Measurements from ENCODE around the gene MTCH2.

Gene MTCH2

GRCh38 chr11:47589584-47589976 lies 52.8 kb downstream of the MTCH2 start:
- Mint-ChIP-seq H3K4me1 (peaks cover 11% of the 10 kb centered on the region), H3K4me3 (no peak overlapping the region), H3K9me3 (no peaks in the 10 kb centered on the region), H3K27me3 (peaks cover 19% of the 10 kb centered on the region), H3K27ac (no peak overlapping the region), H3K36me3 (peaks cover 11% of the 10 kb centered on the region)
- peak; percentile 9 for ATAC-seq

DNA sequence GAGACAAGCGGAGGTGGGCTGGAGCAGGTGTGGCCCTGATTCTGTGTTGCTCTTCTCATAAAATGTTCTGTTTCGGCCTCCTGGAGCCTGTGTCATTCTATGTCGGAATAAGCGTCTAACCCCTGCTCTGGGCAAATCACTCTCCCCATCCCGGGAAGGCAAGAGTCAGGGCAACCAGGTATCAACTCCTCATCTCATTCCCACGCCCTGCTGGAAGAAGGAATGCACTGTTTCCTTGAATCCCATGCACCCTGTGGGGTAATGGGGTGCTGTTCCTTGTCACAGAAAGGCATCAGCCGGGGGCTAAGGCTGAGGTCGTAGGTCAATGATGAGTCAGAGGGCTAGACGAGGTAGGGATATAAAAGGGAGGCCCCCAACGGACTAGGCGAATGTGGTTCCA lies 53.2 kb downstream of the MTCH2 start:
- Mint-ChIP-seq H3K4me1 (peaks cover 11% of the 10 kb centered on the region), H3K4me3 (no peak overlapping the region), H3K9me3 (no peaks in the 10 kb centered on the region), H3K27ac (no peak overlapping the region), H3K36me3 (peaks cover 16% of the 10 kb centered on the region), H3K27me3 (peaks cover 14% of the 10 kb centered on the region)
- ATAC-seq = no peak

DNA sequence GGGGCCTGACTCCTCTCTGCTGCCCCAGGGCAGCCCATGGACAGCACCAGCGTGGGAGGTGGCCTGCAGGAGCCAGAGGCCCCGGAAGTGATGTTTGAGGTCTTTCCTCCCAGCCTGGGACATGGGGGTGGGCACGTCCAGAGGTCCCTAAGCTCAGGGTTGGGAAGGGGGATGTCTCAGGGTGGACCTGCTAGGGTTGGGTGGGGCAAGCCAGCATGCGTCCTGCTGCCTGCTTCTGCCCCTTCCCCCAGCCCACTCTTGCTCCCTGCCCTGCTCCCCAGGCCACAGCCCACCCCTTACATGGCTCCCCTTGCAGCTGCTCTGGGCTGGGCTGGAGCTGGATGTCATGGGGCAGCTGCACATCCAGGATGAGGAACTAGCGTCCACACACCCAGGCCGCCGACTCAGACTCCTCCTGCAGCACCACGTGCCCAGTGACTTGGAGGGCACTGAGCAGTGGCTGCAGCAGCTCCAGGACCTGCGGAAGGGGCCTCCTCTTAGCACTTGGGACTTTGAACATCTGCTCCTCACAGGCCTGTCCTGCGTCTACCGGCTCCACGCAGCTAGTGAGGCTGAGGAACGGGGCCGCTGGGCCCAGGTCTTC lies 54.5 kb downstream of the MTCH2 start:
- no peak overlapping the region for H3K27ac Mint-ChIP-seq
- peaks cover under 1% of the 10 kb centered on the region for H3K27me3 Mint-ChIP-seq
- peak; percentile 5 for ATAC-seq
- no peaks in the 10 kb centered on the region for H3K9me3 Mint-ChIP-seq
- H3K4me3 Mint-ChIP-seq = no peak overlapping the region
- H3K36me3 Mint-ChIP-seq = peaks cover 25% of the 10 kb centered on the region
- H3K4me1 Mint-ChIP-seq = no peaks in the 10 kb centered on the region

- Mint-ChIP-seq H3K4me1 (no peaks in the 10 kb centered on the region), H3K36me3 (peaks cover 29% of the 10 kb centered on the region), H3K27ac (no peak overlapping the region), H3K9me3 (no peaks in the 10 kb centered on the region), H3K4me3 (no peak overlapping the region), H3K27me3 (no peaks in the 10 kb centered on the region)
- ATAC-seq = no peak
Measured at GRCh38 chr11:47587039-47587716, 55.2 kb downstream of the MTCH2 start.

DNA sequence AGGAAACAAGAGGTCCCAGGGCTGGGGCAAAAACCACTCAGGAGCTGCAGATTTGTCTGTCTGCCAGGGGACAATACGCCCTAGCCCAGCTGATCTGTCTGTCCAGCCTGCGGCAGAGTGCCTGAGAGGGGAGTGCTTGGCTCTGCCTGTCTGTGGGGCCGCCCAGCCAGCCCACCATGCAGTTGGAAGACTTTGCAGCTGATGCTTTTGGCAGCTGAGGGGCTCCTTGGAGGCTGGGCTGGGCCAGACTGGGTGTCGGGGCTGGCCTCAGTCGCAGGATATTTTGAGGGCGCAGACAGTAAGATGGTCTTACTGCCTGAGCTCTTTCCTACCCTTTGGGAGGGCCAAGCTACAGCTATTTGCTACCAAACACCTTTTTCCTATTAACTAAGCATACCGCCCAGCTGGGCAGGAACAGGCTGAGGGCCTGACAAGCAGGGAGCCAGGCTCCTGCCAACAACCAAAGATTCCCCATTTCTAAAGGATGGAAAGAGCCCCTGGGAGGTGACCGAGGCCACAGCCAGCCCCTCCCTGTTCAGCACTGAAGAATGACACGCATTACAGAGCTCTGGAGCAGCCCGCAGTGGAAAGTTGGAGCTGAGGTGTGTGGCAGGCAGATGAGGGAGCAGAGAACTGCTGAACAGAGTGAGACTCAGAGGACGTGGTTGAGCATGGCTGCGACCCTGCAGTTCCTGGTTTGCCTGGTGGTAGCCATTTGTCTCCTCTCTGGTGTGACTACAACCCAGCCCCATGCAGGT lies 56.1 kb downstream of the MTCH2 start, which contains the start of gene FAM180B:
TSS of gene FAM180B (plus strand) at position 581 of the 758 bp plus-strand sequence. CDS start at position 672, 91 bp downstream.
- Mint-ChIP-seq H3K4me1 (no peaks in the 10 kb centered on the region), H3K27ac (no peak within 1 kb of the TSS), H3K36me3 (peaks cover 38% of the 10 kb centered on the region), H3K9me3 (no peaks in the 10 kb centered on the region), H3K27me3 (no peaks in the 10 kb centered on the region), H3K4me3 (no peak within 1 kb of the TSS)
- ATAC-seq = no peak

- H3K27ac Mint-ChIP-seq = no peak overlapping the region
- no peaks in the 10 kb centered on the region for H3K9me3 Mint-ChIP-seq
- no peaks in the 10 kb centered on the region for H3K27me3 Mint-ChIP-seq
- peaks cover 38% of the 10 kb centered on the region for H3K36me3 Mint-ChIP-seq
- no peak for ATAC-seq
- peaks cover 14% of the 10 kb centered on the region for H3K4me1 Mint-ChIP-seq
- H3K4me3 Mint-ChIP-seq = no peak overlapping the region
Measured at GRCh38 chr11:47583844-47584243, 58.5 kb downstream of the MTCH2 start.

- peaks cover 38% of the 10 kb centered on the region for H3K36me3 Mint-ChIP-seq
- peaks cover 34% of the 10 kb centered on the region for H3K4me1 Mint-ChIP-seq
- no peaks in the 10 kb centered on the region for H3K9me3 Mint-ChIP-seq
- peak within 1 kb of the TSS; percentile 99 for H3K4me3 Mint-ChIP-seq
- peak; percentile 96 for ATAC-seq
- peak within 1 kb of the TSS; percentile 94 for H3K27ac Mint-ChIP-seq
- H3K27me3 Mint-ChIP-seq = no peaks in the 10 kb centered on the region
Measured at GRCh38 chr11:47578524-47579494, 63.5 kb downstream of the MTCH2 start, which contains the start of the genes KBTBD4 and NDUFS3. Gene KBTBD4, minus strand, starts transcription at chr11:47578970. Its CDS starts 19 bp downstream, at chr11:47578951. Gene NDUFS3, plus strand, starts transcription at chr11:47579074. Its CDS starts 18 bp downstream, at chr11:47579092.

- no peak overlapping the region for H3K27ac Mint-ChIP-seq
- H3K4me1 Mint-ChIP-seq = peaks cover 34% of the 10 kb centered on the region
- H3K27me3 Mint-ChIP-seq = no peaks in the 10 kb centered on the region
- H3K9me3 Mint-ChIP-seq = no peaks in the 10 kb centered on the region
- peak overlapping the region; percentile 99 for H3K4me3 Mint-ChIP-seq
- H3K36me3 Mint-ChIP-seq = peaks cover 36% of the 10 kb centered on the region
- ATAC-seq = no peak
Measured at GRCh38 chr11:47577460-47578041, 64.8 kb downstream of the MTCH2 start.

DNA sequence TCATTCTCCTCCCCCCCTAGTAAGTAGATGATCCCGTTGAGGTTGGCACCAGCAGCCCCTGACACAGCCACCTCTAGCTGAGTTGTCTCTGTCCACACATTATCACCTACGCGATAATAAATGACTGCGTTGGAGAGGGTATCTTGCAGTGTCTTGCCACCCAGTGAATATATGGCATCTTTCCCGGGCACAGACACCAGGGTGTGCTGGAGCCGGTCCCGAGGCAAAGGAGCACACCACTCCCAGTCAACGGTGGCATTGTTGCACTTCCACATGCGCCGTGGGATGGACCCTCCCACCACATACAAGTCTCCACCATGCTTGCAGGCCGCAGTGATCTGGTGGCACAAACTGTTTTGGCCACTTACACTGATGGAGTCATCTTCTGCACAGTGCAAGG lies 69.0 kb downstream of the MTCH2 start:
- peaks cover 31% of the 10 kb centered on the region for H3K36me3 Mint-ChIP-seq
- no peaks in the 10 kb centered on the region for H3K27me3 Mint-ChIP-seq
- H3K4me3 Mint-ChIP-seq = no peak overlapping the region
- no peak for ATAC-seq
- H3K9me3 Mint-ChIP-seq = no peaks in the 10 kb centered on the region
- H3K4me1 Mint-ChIP-seq = peaks cover 20% of the 10 kb centered on the region
- no peak overlapping the region for H3K27ac Mint-ChIP-seq

- Mint-ChIP-seq H3K9me3 (no peaks in the 10 kb centered on the region), H3K27me3 (no peaks in the 10 kb centered on the region), H3K27ac (no peak overlapping the region), H3K4me3 (no peak overlapping the region), H3K4me1 (peaks cover 16% of the 10 kb centered on the region), H3K36me3 (peaks cover 31% of the 10 kb centered on the region)
- no peak for ATAC-seq
Measured at GRCh38 chr11:47572715-47573255, 69.6 kb downstream of the MTCH2 start.

DNA sequence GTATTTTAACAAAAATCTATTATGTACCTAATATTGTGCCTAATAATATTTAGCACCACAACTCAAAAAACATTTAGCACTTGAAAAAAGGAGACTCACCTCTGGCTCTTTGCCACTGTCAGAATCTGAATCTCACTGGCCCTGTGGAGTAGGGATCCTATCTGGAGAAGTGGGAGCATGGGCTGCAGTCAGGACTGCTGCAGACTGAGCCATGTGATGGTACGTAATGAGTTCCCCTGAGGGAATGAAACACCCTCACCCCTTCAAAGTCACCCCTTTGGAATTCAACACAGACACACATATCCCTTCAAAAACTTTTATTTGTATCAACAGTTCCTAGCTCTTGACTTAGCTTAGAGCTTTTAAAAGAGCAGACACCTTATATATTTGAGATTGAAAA lies 70.5 kb downstream of the MTCH2 start:
- H3K4me1 Mint-ChIP-seq = peaks cover 7% of the 10 kb centered on the region
- H3K4me3 Mint-ChIP-seq = no peak overlapping the region
- no peaks in the 10 kb centered on the region for H3K9me3 Mint-ChIP-seq
- H3K36me3 Mint-ChIP-seq = peaks cover 31% of the 10 kb centered on the region
- ATAC-seq = no peak
- no peaks in the 10 kb centered on the region for H3K27me3 Mint-ChIP-seq
- no peak overlapping the region for H3K27ac Mint-ChIP-seq

DNA sequence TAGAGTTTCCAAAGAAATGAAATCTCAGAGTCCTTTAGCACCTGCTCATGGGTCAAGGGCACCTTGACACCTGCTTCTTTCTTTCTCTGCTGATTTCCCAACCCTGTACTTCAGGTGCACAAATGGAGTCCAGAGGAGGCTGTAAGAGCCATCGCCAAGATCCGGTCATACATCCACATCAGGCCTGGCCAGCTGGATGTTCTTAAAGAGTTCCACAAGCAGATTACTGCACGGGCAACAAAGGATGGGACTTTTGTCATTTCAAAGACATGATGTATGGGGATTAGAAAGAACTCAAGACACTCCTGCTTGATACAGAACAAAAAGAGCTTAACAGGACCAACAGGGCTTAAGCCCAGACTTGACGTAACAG lies 71.0 kb downstream of the MTCH2 start:
- Mint-ChIP-seq H3K27ac (peak overlapping the region; percentile 11), H3K4me3 (no peak overlapping the region), H3K9me3 (no peaks in the 10 kb centered on the region), H3K4me1 (peaks cover 9% of the 10 kb centered on the region), H3K27me3 (no peaks in the 10 kb centered on the region), H3K36me3 (peaks cover 30% of the 10 kb centered on the region)
- ATAC-seq = no peak

- H3K36me3 Mint-ChIP-seq = peaks cover 25% of the 10 kb centered on the region
Measured at GRCh38 chr11:47570651-47571356, 71.6 kb downstream of the MTCH2 start.

DNA sequence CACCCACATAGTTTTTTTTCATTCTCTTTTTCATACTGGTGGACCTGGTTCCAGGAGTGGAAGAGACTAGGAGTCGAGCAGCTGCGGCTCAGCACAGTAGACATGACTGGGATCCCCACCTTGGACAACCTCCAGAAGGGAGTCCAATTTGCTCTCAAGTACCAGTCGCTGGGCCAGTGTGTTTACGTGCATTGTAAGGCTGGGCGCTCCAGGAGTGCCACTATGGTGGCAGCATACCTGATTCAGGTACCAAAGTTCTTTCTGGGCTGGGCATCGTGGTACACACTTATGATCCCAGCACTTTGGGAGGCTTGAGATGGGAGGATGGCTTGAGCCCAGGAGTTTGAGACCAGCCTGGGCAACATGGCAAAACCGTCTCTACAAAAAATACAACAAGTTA lies 72.7 kb downstream of the MTCH2 start:
- no peaks in the 10 kb centered on the region for H3K9me3 Mint-ChIP-seq
- peaks cover 16% of the 10 kb centered on the region for H3K4me1 Mint-ChIP-seq
- H3K27ac Mint-ChIP-seq = no peak overlapping the region
- ATAC-seq = no peak
- H3K36me3 Mint-ChIP-seq = peaks cover 21% of the 10 kb centered on the region
- no peak overlapping the region for H3K4me3 Mint-ChIP-seq
- H3K27me3 Mint-ChIP-seq = no peaks in the 10 kb centered on the region

More at GRCh38 chr11:47570651-47571356, 71.6 kb downstream of the MTCH2 start:
- Mint-ChIP-seq H3K27ac (peak overlapping the region; percentile 11), H3K4me1 (peaks cover 10% of the 10 kb centered on the region), H3K4me3 (no peak overlapping the region), H3K9me3 (no peaks in the 10 kb centered on the region), H3K27me3 (no peaks in the 10 kb centered on the region)
- ATAC-seq = no peak

Data from stimulated activated memory B cell treated with anti-CD40 and anti-IgM and Interleukin-4, amounts not matched to agents 10 μg/mL and 1 μg/mL and 100 μg/mL, for 72 hours (primary cell).